Ramos (cell line): ENCODE results near the gene SYTL1.

Experiments
- in situ Hi-C: fragments of 300-500 bp; cut with MboI; formaldehyde crosslinking; loops from one replicate; pipeline ENCODE4 v1.14.3; 2022; ENCODE audit warnings: low sequenced_read_pairs; ENCODE audit not compliant: unreplicated experiment

The SYTL1 gene

DNA sequence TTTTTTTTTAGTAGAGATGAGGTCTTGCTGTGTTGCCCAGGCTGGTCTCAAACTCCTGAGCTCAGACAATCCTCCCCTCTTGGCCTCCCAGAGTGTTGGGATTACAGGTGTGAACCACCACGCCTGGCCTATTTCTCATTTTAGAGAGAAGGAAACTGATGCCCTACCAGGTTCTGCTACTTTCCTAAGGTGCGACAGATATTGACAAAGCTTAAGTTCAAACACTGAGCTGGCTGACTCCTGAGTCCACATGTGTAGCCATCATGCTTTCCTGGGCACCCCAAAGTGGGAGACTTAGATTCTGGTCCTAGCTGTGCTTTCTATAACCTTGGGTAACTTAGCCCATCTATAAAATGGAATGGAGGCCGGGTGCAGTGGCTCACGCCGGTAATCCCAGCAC is 25.0 kb upstream of the SYTL1 start:
- in situ Hi-C loops, result no loop called here

DNA sequence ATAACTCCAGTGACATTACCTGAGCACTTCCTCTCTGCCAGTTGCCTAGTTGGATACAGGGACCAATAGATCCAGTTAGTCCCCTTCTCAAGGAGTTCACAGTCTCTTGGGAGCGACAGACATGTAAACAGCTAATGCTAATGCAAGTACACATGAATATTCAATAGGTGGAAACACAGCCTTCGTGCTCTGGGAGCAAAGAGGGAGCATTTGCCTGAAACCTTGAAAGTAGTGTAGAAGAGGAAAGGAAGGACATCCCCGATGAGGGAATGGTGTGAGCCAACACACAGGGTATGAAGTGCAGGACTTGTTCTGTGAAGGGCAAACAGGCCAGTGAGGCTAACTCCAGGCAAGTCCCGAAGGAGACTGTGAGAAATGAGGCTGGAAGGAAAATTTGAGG is 23.7 kb upstream of the SYTL1 start:
- in situ Hi-C loops, result no loop called here

DNA sequence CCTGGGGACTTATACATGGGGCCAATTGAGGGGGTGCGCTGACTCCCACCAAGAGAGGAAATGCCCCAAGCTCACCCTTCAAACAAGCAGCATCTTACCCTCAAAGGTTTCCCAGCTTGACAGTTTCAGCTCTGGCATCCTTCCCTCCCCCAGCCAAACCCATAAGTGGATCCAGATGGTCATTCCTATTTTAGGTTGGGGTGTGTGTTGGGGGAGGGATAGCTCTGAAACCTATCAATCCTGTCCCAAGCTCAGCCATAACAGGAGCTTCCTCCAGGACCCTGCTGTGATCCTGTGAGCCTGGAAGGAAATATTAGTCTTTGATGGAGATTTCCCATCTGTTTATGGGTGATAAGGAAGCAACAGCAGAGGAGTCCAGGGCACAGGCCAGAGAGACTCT is 23.2 kb upstream of the SYTL1 start:
- in situ Hi-C loops, result no loop called here

DNA sequence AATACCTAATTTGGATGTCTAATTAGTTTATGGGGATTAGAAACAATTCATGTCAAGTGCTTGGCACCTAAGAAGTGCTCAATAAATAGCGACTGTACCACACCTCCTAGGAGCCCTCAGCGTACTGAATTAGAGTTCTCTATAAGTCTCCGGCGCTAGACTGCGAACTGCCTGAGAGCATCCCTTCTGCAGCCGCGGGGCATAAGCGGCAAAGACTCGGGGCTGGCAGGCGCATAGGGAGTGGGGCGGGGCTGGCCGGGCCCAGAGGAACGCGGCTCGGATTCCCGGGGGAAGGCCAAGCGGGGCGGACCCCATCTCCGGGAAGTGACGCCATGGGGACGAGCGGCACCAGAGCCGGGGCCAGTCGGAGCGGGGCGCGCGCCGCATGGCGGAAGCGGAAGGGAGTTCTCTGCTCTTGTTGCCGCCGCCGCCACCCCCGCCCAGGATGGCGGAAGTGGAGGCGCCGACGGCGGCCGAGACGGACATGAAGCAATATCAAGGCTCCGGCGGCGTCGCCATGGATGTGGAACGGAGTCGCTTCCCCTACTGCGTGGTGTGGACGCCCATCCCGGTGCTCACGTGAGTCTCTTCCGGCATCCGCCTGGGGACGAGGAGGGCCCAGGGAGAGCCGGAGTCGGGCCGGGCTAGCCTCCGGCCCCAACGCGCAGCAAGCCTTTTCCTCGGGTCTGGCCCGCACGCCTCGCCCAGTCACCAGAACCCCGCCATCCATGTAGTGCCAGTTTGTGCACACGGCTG is 19.8 kb upstream of the SYTL1 start, which contains the start of gene TMEM222:
Gene TMEM222 (plus strand): TSS at position 351 of the 756 bp plus-strand sequence. CDS start 35 bp downstream, at position 386.
- in situ Hi-C loops, result no loop called here

DNA sequence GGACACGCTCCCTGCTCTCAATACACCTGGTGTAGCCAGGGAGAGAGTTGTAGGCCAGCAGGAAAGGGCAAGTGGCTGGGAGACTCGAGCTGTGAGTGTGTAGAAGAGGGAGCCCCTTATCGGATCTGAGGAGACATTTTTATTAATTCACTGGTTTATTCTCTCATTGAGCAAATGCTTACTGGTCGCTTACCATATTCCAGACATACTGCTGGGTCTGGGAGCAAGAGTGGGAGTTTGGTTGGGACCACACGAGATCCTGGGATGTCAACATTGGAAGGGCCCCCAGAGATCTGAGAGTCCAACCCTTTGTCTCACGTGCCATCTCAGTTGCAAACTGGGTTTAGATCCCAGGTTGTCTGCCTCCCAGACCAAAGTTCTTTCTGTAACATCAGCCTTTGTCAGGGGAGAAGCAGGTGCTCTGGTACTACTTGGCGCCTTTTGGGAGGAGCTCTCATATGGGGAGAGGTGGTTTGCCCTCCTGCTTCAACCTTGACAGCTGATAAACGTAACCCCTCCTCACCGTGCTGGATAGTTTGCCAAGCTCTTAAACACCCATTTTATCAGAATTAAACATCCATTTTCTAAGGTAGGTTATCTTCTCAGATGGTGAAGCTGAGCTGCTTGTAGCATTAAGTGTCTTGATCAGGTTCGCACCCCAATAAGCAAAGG is 19.1 kb upstream of the SYTL1 start:
- in situ Hi-C loops, result no loop called here

DNA sequence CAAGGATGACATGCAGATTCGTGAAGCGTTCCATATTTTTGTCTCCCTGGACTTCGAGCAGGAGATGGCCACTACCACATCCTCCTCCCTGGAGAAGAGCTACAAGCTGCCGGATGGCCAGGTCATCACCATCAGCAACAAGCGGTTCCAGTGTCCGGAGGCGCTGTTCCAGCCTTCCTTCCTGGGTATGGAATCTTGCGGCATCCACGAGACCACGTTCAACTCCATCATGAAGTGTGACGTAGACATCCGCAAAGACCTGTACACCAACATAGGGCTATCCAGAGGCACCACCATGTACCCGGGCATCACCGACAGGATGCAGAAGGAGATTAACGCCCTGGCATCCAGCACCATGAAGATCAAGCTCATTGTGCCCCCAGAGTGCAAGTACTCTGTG is 16.5 kb upstream of the SYTL1 start:
- in situ Hi-C loops, result no loop called here

DNA sequence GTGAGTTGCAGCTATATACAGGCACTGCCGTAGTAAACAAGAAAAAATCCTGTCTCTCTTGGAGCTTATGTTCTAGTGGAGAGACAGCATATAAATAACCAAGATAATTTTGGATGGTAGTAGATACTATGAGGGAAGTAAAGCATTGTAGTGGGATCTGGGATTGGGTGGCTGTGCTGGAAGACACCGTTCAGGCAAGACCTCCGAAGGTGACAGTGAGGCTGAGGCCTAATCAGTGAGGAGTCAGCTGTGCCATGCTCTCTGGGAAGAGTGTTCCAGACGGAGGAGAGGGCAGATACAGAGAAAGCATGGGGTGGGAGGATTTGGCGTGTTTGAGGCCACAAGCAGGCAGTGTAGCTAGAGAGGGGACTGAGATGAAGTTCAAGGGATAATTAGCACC is 13.9 kb upstream of the SYTL1 start:
- in situ Hi-C loops, result no loop called here

DNA sequence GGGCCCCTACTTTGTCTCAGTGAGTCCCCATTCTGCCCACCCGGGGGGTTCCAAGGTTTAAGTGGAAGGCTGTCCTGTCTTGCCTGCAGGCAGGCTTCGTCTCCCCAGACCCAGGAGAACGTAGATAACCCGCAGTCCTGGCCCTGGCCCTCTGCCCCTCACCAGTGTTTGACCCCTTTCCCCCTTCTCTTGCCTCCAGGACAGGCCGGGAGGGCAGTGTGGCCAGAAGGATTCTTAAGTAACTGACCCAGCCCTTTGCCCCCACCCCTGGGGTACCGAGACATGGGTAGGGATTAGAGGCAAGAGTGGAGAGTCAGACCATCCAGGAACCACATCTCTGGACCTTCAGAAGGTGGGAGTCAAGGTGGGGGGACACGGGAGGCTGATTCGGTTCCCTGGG is 11.0 kb upstream of the SYTL1 start:
- in situ Hi-C loops, result no loop called here

DNA sequence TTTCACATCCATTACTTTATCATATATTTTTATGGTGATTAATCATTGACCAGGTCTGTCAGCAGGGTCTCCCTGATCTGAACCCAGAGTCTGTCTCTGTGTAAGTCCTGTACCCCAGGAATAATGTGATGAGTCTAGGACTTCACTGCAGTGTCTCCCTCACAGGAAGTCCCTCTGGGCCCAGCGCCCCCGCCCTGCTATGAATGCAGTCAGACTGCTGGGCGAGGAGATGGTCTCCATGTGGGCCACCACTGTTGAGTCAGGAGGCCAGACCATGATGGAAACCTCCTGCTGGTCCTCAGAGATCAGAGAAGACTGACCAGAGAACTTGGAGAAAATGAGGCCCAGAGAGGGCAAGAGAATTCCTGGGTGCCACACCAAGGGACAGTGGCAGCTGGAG is 10.4 kb upstream of the SYTL1 start:
- in situ Hi-C loops, result no loop called here

DNA sequence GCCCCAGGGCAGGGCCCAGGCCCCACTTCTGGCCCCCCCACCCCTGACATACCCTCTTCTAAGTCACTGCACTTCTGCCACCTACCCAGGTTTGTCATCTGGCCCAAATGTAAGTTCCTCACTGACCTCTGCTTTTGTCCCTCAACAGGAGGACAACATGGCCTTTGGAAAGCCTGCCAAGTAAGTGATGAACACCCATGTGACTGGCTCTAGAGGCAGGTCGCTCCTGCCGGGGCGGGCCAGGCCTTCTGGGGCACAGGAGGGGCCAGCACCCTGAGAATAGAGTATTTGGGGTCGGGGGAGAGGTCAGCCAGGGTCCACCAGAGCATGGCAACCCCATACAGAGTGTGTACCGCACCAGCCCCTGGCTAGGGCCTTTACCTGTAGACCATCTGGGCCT is 9.9 kb upstream of the SYTL1 start:
- in situ Hi-C loops, result no loop called here

DNA sequence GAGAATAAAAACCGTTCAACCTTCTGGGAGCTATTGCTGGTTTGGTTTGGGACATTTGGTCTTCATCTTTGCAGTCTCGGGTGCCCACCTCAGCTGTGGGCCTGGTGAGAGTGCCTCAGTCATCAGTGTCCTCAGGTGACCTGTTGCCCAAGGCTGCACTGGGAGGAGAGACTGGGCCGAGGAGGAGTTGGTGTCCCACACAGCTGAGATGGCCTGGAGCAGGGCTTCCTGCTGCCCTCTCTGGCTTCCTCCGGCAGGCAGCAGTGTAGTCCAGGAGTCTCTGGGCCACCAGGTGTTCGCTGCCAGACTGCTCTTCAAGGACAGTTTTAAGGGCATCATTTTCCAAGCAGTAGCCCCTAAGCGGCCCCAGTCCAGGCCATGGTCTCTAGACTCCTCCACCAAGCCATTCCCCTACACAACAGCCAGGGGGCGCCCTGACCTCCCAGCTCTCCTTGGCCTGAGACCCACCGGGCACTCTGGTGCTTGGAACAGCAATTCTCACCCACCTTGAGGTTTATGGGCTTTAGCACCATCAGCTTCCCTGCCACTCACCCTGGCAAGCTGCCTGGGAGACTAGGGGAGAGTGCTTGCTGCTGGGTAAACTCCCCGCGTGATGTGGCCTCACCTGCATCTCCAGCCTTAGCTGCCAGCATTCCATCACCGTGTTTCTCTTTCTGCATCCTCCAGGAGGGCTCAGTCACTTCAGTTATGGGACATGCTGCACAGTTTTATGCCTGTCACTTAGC is 9.1 kb upstream of the SYTL1 start:
- in situ Hi-C loops, result no loop called here

DNA sequence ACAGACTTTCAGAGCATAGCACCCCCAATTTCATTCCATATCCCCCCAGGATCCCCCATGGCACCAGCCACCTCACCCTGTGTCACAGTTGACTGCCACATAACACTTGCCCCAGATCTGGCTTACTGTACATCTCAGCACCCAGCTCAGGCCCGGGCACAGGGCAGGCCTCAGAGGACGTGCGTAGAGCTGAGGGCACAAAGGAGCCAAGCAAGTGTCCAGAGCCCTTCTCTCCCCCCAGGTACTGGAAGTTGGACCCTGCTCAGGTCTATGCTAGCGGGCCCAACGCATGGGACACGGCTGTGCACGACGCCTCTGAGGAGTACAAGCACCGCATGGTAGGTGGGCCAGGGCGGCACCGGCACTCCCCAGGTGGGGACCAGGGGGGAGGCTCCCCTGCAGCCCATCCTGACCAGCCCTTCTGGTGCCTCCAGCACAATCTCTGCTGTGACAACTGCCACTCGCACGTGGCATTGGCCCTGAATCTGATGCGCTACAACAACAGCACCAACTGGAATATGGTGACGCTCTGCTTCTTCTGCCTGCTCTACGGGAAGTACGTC is 8.0 kb upstream of the SYTL1 start:
- in situ Hi-C loops, result no loop called here

DNA sequence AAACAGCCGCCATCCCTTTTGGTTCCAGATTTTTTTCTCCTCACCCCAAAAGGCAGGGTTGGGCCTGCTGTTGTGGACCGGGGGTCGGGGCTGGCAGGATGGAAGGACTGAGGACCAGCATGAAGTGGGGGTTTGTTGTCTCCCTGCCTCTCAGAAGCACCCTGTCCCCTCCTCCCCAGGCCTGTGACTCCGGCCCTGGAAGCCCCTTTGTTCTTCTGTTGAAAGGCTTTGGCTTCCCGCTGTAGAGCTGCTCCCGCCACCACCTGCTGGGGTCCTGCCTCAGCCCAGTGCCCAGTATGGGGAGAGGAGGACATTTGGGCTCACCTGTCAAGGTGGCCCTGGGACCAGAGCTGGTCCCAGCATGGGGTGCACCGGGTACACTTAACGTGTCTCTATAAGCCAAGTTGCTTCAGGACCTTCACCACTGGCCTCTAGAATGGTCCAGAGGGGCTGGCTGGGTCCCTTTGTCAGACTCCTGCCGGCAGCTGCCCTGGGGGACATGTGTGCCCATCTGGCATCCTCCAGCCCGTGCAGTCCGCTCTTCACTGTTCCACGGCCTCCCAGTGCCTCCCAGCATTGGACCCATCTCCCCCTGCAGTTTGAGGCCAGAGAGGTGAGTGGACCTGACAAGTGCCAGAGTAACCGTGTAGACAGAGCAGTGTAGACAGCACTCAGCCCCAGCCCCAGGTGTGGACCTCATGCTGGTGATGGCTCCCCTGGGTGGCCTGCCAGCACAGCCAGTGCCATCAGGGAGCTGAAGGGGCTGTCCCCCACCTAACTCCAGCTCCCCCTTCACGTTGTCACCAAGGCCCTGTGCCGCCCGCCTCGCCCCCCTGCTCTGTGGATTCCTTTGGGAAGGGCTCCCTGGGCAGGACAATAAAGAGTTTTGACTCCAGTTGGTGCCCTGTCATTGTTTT is 6.1 kb upstream of the SYTL1 start:
- in situ Hi-C loops, result no loop called here

DNA sequence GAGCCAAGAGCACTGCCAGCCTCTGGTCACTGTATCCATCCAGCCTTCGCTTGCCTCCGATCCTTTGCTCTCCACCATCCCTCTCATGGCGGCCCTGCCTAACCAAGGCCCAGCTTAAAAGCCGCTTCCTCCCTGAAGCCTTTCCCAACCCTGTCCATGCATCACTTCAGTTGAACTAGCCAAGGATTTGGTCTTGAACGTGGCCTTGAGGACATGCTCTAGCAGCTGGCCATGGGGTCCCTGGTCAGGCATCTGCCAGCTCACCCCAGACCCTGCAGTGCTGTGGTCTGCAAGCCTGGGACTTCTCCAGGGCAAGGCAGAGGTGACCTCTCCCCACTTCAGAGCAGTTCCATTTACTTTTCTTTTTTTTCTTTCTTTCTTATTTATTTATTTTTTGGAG is 5.1 kb upstream of the SYTL1 start:
- in situ Hi-C loops, result no loop called here

DNA sequence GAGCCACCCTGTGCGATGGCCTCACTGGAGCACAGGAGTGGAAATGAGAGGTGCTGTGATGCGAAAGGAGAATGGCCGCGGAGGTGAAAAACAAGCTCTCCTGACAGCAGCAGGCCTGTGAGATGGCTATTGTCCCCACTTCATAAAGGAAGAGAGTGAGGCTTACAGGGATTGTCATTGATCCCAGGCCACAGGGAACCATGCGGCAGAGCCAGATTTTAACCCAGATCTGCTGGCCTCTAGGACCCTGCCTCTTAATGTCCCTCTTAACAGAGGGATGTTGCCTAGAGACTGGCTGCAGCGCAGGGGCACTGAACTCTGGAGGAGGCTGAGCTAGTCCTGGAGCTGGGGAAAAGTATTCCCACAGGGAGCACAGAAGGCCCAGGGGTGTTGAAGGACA is 3.1 kb upstream of the SYTL1 start:
- in situ Hi-C loops, result no loop called here

DNA sequence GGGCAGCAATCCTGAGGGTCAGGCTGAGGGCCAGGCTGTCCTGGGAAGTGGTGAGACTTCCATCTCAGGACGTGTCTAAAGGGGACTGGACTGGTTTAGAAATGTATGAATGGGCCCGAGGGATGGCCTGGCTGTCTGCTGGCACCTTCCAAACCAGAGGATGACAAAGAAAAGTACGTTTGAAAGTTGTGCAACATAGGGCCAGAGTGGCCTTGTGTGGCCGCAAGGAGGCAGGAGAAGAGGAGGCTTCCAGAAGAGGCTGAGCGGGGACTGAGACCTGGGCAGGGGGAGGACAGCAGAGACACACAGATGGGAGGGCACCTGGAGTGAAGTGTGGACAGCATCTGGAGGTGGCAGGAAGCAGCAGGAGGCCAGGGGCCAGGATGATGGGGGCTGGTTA is 2.6 kb upstream of the SYTL1 start:
- in situ Hi-C loops, result no loop called here

DNA sequence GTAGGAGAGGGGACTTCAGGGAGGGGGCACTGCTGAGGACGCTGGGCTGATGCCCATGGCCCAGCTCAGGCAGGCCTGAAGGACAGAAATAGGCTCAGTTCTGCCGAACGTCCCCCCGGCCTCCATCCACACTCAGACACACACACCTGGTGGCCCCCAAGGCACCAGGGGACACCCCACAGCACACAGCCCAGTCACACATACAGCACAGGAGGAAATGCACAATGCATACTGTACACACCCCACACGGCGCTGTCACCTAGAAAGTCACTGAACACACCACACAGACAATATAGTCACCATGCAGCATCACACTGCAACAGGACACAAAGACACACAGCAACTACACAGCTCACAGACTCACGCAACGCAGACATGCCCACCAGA is 562 bp downstream of the SYTL1 start:
- in situ Hi-C loops, result no loop called here

DNA sequence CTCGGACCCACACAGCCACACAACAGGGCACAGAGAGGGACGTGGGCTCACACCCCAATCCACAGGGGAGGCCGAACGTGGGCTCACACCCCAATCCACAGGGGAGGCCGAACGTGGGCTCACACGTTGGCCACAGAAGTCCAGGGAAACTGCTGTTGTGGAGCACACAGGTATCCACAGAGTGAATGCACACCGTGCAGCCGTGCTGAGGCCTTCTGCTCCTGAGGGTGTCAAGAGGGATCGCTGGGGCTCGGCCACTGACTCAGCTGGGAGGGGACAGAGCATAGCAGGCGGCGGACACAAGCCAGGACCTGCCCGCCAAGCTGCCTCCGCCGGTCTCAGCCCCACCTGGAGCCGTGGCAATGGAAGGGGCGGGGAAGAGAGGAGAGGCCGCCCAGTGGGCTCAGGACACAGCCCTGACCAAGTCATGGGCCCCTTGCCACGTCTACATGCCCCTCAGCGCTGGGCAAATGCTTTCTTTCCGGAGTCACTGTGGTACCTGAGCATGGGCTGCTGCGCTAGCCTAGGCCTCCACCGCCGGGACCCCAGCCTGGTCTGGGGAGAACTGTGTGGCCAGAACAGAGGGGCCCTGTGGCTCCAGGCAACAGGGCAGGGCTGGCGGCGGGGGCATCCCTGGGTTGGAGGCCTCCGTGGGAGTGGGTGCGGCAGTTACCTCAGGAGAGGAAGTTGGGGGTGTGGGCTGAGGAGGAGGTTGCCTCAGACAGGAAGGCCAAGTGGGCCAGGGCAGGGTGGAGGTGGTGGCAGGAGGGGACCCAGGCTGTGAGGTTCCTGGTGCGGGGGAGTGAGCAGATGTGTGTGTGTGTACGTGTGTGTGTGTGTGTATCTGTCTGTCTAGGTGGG is 1.2 kb downstream of the SYTL1 start:
- in situ Hi-C loops, result no loop called here

DNA sequence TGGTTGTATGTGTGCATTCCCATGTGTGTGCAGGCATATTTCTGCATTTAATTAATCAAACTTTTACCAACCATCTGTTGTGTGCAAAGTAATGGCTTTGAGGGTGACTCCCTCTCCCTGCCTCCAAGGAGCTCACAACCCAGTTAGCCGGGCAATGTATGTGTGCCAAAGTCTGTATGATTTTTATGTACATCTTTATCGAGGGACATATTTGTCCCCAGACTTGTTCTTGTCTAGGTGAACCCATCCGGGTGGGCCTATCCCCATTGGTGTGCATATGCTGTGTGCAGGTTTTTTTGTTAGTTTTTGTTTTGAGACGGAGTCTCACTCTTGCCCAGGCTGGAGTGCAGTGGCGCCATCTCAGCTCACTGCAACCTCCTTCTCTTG is 1.8 kb downstream of the SYTL1 start:
- in situ Hi-C loops, result no loop called here
